Dendritic cell treated with granulocyte-macrophage colony-stimulating factor and Interleukin-4, amounts not matched to agents 40 ng/mL and 50 ng/mL, for 4 days (primary cell): ENCODE data around the gene ZMYND8.
A peak's percentile ranks its signal among the peaks of the same experiment; 100 is the strongest.
"Not testable (repeated sequence)": the region's sequence is repeated elsewhere in the genome, so short reads cannot be mapped to it uniquely, and the experiment has no call there.

Experiments used
- H3K27ac Mint-ChIP-seq: one replicate; pipeline ENCODE4 v1.8.0; 2022; ENCODE audit warnings: mild to moderate bottlenecking, mixed read lengths
- H3K27me3 Mint-ChIP-seq: one replicate; pipeline ENCODE4 v1.8.0; 2022; ENCODE audit warnings: mild to moderate bottlenecking, mixed read lengths
- H3K36me3 Mint-ChIP-seq: one replicate; pipeline ENCODE4 v1.8.0; 2022; ENCODE audit warnings: low read depth, mixed read lengths
- H3K4me1 Mint-ChIP-seq: one replicate; pipeline ENCODE4 v1.8.0; 2022; ENCODE audit warnings: low read depth, mixed read lengths
- H3K4me3 Mint-ChIP-seq: one replicate; pipeline ENCODE4 v1.8.0; 2022; ENCODE audit warnings: mild to moderate bottlenecking, moderate library complexity, mixed read lengths
- H3K9me3 Mint-ChIP-seq: one replicate; pipeline ENCODE4 v1.8.0; 2022; ENCODE audit warnings: mixed read lengths
- intact Hi-C: fragments of 100-400 bp; cut with micrococcal nuclease; formaldehyde crosslinking; loops from one replicate; pipeline ENCODE4 v1.15.0; 2022

The ZMYND8 gene

GRCh38 chr20:47380481-47380880 lies 24.0 kb upstream of the ZMYND8 start:
- no peaks in the 10 kb centered on the region for H3K27me3 Mint-ChIP-seq
- H3K36me3 Mint-ChIP-seq: no peaks in the 10 kb centered on the region
- intact Hi-C loops: loop anchor here (5.0 to 10.0 kb wide), 3 partner anchors 83 to 244 kb away; no protein-coding TSS in a partner anchor
- H3K4me3 Mint-ChIP-seq: no peak overlapping the region
- H3K9me3 Mint-ChIP-seq: no peaks in the 10 kb centered on the region
- H3K27ac Mint-ChIP-seq: no peak overlapping the region
- H3K4me1 Mint-ChIP-seq: peaks cover 18% of the 10 kb centered on the region

DNA sequence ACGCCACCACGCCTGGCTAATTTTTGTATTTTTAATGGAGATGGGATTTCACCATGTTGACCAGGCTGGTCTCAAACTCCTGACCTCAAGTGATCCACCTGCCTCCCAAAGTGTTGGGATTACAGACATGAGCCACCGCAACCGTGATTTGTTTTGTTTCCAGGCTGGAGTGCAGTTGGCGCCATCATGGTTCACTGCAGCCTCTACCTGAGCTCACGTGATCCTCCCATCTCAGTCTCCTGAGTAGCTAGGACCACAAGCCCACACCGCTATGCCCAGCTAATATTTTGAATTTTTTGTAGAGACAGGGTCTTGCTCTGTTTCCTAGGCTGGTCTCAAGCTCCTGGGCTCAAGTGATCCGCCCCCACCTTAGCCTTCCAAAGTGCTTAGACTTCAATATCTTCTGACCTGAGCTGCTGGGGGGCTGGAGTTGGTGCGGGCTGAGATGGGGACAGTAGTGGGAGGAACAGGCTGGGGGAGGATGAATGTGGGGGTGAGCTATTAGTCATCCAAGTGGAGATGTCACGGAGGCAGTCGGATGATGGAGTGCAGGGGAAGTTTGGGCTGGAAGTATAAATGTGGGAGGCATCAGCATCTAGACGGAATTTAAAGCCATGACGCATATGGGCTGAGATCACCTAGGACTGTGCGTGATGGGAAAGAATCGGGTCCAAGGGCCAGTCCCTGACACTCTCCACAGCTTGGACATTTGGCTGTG lies 23.1 kb upstream of the ZMYND8 start:
- no peaks in the 10 kb centered on the region for H3K36me3 Mint-ChIP-seq
- peak overlapping the region; percentile 2 for H3K27ac Mint-ChIP-seq
- peaks cover 18% of the 10 kb centered on the region for H3K4me1 Mint-ChIP-seq
- no peak overlapping the region for H3K4me3 Mint-ChIP-seq
- intact Hi-C loops: loop anchor here (5.0 to 10.0 kb wide), 3 partner anchors 82 to 245 kb away; no protein-coding TSS in a partner anchor
- no peaks in the 10 kb centered on the region for H3K27me3 Mint-ChIP-seq
- H3K9me3 Mint-ChIP-seq: no peaks in the 10 kb centered on the region

DNA sequence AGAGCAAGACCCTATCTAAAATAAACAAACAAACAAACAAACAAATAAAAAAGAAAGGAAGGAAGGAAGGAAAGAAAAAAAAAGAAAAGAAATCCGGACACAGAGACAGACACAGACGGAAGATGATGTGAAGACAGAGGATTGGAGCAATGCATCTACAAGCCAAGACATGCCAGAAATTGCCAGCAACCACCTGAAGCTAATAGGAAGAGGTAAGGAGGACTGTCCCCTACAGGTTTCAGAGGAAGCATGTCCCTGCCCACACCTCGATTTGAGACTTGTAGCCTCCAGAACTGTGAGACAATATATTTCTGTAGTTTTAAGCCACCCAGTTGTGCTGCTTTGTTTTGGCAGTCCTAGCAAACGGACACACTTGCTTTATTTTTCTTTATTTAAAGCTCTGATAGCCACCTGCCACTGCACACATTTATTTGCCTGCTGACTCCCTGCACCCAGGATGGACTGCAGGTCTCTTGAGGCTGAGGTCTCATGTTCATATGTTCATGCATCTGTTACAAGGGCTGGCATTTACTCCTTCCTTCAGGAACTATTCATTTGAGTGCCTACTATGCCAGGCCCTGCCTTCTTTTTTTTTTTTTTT lies 20.7 kb upstream of the ZMYND8 start:
- H3K9me3 Mint-ChIP-seq: no peaks in the 10 kb centered on the region
- no peaks in the 10 kb centered on the region for H3K27me3 Mint-ChIP-seq
- H3K27ac Mint-ChIP-seq: no peak overlapping the region
- no peaks in the 10 kb centered on the region for H3K36me3 Mint-ChIP-seq
- H3K4me1 Mint-ChIP-seq: peaks cover 5% of the 10 kb centered on the region
- no peak overlapping the region for H3K4me3 Mint-ChIP-seq
- intact Hi-C loops: no loop called here

GRCh38 chr20:47376096-47376643 lies 19.7 kb upstream of the ZMYND8 start:
- H3K4me3 Mint-ChIP-seq, intact Hi-C loops, H3K27ac Mint-ChIP-seq: not testable (repeated sequence)

DNA sequence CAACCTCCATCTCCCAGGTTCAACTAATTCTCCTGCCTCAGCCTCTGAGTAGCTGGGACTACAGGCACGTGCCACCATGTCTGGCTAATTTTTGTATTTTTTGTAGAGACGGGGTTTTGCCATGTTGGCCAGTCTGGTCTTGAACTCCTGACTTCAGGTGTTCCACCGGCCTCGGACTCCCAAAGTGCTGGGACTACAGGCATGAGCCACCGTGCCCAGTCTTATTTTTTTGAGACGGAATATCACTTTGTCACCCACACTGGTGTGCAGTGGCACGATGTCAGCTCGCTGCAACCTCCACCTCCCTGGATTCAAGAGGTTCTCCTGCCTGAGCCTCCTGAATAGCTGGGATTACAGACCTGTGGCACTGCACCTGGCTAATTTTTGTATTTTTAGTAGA lies 17.6 kb upstream of the ZMYND8 start:
- H3K9me3 Mint-ChIP-seq, H3K27ac Mint-ChIP-seq, H3K36me3 Mint-ChIP-seq, H3K4me1 Mint-ChIP-seq, H3K4me3 Mint-ChIP-seq, intact Hi-C loops, H3K27me3 Mint-ChIP-seq: not testable (repeated sequence)

More at GRCh38 chr20:47376096-47376643, 19.7 kb upstream of the ZMYND8 start:
- H3K4me1 Mint-ChIP-seq, H3K9me3 Mint-ChIP-seq, H3K36me3 Mint-ChIP-seq, H3K27me3 Mint-ChIP-seq: not testable (repeated sequence)

GRCh38 chr20:47373206-47373733 lies 16.8 kb upstream of the ZMYND8 start:
- H3K27me3 Mint-ChIP-seq: peaks cover 3% of the 10 kb centered on the region
- H3K9me3 Mint-ChIP-seq: no peaks in the 10 kb centered on the region
- no peak overlapping the region for H3K27ac Mint-ChIP-seq
- intact Hi-C loops: no loop called here
- H3K4me3 Mint-ChIP-seq: no peak overlapping the region
- no peaks in the 10 kb centered on the region for H3K4me1 Mint-ChIP-seq
- no peaks in the 10 kb centered on the region for H3K36me3 Mint-ChIP-seq

DNA sequence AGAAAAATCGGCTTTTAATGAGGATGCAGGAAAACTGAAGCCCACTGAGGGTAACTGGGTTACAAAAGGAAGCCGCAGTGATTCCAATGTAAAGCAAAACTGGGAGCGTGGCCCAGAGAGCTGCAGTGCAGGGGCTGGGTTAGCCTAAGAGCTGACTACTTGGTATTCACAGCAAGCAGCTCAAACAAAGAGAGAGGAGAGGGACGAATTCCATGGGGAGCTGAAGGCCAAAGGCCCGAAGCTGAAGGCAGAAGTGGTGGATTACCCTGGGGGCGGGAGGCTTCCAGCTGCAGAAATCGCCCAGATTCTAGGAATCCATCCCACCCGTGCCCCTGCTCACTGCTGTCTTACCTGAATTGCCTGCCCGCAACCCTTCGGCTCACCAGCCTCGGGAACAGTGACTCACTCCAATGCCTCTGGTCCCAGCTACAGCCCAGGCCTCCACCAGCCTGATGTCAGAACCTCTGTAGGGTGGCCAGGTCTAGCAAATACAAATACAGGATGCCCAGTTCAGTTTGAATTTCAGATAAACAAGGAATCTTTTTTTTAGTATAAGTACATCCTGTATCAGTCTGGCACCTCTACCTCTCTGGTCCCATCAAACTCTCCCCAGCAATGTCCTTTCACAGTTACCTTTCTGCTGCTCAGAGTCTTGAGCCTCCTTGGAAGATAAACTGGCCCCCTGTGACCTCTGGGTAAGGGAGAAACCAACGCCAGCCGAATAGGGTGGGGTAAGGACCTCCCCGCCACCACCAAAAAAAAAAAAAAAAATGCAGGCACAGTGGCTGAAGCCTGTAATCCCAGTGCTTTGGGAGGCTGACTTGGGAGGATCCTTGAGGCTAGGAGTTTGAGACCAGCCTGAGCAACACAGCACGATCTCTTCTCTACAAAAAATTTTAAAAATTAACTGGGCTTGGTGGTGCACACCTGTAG lies 14.6 kb upstream of the ZMYND8 start:
- Mint-ChIP-seq H3K4me1 (no peaks in the 10 kb centered on the region), H3K9me3 (no peaks in the 10 kb centered on the region), H3K27me3 (peaks cover 3% of the 10 kb centered on the region), H3K27ac (no peak overlapping the region), H3K4me3 (no peak overlapping the region), H3K36me3 (no peaks in the 10 kb centered on the region)
- intact Hi-C loops: no loop called here

DNA sequence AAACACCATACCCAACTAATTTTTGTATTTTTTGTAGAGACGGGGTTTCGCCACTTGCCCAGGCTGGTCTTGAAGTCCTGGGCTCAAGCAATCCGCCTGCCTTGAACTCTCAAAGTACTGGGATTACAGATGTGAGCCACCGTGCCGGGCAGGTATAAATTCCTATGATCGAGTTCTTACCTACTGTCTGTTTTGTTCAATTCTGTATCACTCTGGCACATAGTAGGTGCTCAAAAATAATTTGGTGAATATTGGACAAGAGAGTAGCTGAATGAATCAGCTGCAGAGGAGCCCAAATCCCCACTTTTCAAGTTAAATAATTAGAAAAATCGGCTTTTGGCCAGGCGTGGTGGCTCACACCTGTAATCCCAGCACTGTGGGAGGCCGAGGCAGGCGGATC lies 13.7 kb upstream of the ZMYND8 start:
- no peak overlapping the region for H3K4me3 Mint-ChIP-seq
- H3K36me3 Mint-ChIP-seq: no peaks in the 10 kb centered on the region
- no peak overlapping the region for H3K27ac Mint-ChIP-seq
- intact Hi-C loops: no loop called here
- no peaks in the 10 kb centered on the region for H3K4me1 Mint-ChIP-seq
- H3K9me3 Mint-ChIP-seq: no peaks in the 10 kb centered on the region
- H3K27me3 Mint-ChIP-seq: peaks cover 3% of the 10 kb centered on the region

DNA sequence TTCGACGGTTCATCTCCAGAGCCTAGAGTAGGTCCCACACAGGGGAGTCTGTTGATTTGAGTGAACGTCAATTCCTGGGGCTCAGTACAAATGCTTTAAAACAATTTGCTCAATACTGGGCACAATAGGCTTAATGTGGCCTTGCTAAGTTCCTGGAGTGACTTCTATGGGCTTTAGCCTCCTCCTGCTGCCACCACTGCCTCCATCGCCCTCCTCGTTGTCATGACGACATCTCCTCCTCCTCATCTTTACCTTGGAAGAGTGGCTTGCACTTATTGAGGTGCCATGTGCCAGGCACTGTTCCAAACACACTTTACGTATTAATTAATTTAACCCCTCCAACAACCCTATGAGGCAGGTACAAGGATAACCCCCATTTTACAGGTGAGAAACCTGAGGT lies 11.8 kb upstream of the ZMYND8 start:
- H3K9me3 Mint-ChIP-seq: no peaks in the 10 kb centered on the region
- no peak overlapping the region for H3K27ac Mint-ChIP-seq
- no peak overlapping the region for H3K4me3 Mint-ChIP-seq
- H3K36me3 Mint-ChIP-seq: no peaks in the 10 kb centered on the region
- no peaks in the 10 kb centered on the region for H3K4me1 Mint-ChIP-seq
- intact Hi-C loops: no loop called here
- peaks cover 3% of the 10 kb centered on the region for H3K27me3 Mint-ChIP-seq

GRCh38 chr20:47366301-47366700 lies 9.8 kb upstream of the ZMYND8 start:
- intact Hi-C loops, H3K27me3 Mint-ChIP-seq, H3K4me3 Mint-ChIP-seq, H3K27ac Mint-ChIP-seq, H3K9me3 Mint-ChIP-seq, H3K36me3 Mint-ChIP-seq: not testable (repeated sequence)
- H3K4me1 Mint-ChIP-seq: peaks cover 15% of the 10 kb centered on the region

- no peak overlapping the region for H3K4me3 Mint-ChIP-seq
- H3K27me3 Mint-ChIP-seq: peaks cover 3% of the 10 kb centered on the region
- H3K36me3 Mint-ChIP-seq: no peaks in the 10 kb centered on the region
- H3K9me3 Mint-ChIP-seq: no peaks in the 10 kb centered on the region
- intact Hi-C loops: no loop called here
- H3K27ac Mint-ChIP-seq: no peak overlapping the region
- H3K4me1 Mint-ChIP-seq: peaks cover 26% of the 10 kb centered on the region
Observed at GRCh38 chr20:47365023-47365764, 8.7 kb upstream of the ZMYND8 start.

DNA sequence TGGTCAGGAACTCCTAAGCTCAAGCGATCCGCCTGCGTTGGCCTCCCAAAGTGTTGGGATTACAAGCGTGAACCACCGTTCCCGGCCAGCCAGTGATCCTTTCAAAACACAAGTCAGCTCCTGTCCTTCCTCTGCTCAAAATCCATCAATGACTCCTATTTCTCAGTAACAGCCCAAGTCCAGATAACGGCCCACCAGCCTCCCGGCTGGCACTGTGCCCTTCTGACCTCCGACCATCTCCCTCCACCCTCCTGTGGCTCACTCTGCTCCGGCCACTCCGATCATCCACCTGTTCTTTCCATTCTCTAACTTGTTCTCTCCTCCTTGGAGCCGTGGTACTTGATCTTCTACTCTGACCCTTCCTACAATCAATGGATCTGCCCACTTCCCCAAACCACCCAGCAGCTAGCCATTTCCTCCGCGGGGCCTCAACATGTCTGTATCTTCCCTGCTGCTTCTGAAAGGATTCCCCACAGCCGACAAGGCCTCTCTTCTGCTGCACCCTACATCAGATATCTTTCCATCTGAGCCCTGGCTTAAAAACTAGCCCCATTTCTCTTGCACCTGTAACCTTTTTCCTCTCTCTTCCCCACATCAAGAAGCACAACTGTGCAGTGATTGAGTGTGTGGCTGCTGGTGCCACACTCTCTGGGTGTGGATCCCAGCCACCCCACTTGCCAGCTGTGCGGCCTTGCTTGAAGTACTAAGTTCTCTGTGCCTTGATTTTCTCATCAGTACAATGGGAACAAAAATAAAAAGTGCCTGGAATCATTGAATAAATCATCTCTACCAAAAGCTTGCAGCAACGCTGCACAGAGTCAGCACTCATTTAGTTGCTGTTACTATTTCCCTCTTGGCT lies 6.1 kb upstream of the ZMYND8 start:
- Mint-ChIP-seq H3K4me1 (peaks cover 52% of the 10 kb centered on the region), H3K4me3 (no peak overlapping the region)
- intact Hi-C loops: no loop called here

More for the DNA sequence above, 6.1 kb upstream of the ZMYND8 start:
- Mint-ChIP-seq H3K27me3 (no peaks in the 10 kb centered on the region), H3K27ac (peak overlapping the region; percentile 77), H3K36me3 (no peaks in the 10 kb centered on the region), H3K9me3 (no peaks in the 10 kb centered on the region)
